HG02943 (cell line): Measurements from ENCODE around the gene RERE.

Experiments
- ATAC-seq: cut with Tn5 transposase; IDR thresholded peaks from one replicate; pipeline ENCODE4 v1.9.1; 2021; ENCODE audit warnings: mild to moderate bottlenecking, low read depth, moderate library complexity; ENCODE audit not compliant: unreplicated experiment

The RERE gene

DNA sequence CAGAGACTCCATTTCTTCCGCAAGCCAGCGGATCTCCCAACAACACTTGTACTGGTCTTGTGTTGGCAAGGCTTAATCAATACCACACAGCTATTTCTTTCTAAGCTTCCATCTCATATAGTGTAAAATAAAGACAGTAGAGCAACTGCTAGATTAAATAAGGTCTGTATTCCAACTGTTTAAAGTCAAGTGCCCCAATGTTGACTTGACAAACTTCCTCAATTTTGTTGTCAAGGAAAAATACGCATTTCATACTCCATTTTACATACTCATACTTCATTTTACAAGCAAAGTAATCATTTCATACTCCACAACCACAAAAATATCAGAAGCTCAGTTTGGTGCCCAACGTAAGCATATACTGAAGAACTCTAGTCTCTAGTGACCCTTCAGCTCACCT, 143.0 kb downstream of the RERE start:
- ATAC-seq: no peak

DNA sequence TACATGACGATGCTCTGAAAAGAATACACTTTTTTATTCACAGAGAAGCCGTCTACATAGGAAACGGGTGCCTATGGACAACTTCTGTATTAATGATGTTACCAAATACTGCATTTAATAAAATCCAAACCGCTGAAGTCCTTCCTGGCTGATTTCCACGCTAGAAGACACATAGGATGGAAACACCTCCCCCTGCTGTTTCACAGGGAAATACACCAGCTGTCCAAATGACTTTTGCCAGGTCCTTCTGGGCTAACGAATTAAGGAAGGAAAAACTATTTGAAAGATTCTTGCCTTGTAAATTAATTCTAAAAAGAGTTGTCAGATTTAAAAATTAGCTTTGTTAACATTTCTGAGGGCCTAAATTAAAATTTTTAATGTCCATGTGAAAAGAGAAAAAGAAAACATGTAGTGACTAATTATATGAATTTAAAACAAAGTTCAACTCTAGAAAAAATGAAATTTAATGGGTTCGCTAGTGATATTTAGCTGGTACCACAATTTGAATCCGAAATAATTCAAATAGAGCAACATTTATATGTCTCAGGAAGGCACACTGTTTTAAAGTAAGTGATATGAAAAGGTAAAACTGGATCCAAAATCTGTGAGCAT, 146.0 kb downstream of the RERE start:
- ATAC-seq: no peak

GRCh38 chr1:8670371-8670818, 147.0 kb downstream of the RERE start:
- ATAC-seq: no peak

- ATAC-seq: no peak
Observed at GRCh38 chr1:8669606-8670335, 147.7 kb downstream of the RERE start.

DNA sequence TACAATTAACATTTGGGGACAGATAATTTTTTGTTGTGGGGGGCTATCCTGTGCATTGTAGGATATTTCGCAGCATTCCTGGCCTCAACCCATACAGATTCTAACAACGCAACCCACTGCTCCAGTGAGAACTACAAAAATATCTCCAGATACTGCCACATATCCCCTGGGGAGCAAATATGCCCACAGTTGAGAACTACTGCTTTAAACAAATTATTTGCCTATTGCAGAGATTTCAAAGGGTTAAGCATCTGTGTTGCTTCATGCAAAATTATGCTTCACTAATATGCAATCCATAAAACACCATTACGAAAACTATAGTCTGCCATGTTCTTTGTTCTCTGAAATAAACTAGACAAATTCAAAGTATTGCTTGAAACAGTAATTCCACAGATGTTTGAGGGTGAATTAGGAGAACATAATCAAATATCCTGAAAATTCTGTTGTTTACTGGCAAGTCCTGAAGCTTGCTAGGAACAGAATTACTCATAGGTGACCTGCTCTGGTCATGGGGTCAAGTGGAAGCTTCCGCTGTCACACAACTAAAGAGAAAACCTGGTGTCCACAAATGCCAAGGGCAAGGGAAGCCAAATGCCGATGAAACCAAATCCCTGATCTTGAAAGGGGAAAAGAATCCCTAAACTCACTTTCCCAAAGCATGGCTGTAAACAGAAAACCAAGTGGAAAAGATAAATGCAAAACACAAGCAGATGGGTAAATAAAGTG, 149.4 kb downstream of the RERE start:
- no peak for ATAC-seq

DNA sequence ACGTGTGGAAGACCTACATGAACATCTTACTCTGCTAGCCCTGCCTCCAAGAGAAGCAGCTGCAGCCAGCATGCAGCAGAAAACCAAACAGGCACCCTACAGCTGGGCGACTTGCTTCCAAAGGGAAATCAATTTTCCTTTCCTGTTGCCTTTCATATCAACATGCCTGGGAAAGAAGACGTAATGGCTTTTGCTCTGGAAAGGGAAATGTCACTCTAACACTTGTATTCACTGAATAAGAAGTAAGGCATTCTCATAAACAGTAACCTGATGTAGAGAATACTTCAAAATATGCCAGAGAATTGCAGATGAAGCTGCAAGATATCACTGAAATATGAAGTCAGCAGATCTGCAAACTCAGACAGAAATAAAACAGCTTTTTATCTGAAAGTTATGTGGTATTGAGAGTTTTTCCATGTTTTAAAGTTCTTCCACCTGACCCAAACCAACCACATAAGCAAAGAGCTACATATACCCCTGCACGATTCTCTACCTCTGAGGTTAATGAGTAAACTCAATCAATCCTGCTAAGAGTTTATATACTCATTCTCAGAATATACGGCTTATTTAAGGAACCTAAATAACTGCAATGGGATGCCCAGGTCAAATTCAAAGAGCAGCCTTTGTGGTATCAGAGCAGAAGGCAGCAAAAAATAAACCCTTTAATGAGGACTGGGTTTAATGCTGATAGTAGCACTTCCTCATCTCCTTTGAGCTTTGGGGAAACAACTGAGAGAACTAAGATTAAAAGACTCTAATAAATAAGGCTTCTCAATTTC, 150.9 kb downstream of the RERE start:
- no peak for ATAC-seq

DNA sequence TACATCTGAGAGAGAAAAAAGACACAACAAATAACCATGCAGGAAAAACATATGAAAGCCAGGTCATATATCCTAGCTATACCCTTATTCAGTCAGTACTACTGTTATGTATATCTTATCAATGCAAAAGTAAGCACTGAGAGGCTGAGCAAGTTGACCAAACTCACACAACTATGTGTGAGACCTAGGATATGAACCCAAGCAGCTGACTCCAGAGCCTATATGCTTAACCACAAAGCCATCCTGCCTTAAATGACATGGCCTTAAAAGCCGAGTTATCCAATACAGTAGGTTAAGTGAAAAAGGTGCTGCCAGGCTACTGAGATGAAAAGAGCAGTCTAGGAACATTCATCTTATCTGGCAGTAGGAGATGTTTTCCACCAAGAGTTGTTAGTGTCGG, 151.6 kb downstream of the RERE start:
- no peak for ATAC-seq

- no peak for ATAC-seq
Observed at GRCh38 chr1:8664887-8665286, 152.6 kb downstream of the RERE start.

DNA sequence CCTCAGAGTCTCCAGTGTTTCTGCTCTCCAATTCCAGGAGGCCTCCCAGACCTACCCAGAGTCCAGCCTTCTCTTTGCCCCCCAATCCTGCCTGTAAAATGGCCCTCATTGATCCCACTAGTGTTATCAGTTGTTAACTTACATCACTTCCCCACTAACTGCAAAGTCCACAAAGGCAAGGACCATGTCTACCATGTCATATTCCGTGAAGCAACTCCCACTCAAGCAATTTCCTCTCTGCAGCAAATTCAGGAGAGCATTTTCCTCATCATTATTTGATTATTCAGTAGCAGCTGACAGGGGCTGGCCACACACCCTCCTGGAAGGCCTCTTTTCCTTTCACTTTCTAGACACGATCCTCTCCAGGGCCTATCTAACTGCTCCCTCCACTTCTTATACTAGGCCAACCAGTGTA, 153.5 kb downstream of the RERE start:
- no peak for ATAC-seq

DNA sequence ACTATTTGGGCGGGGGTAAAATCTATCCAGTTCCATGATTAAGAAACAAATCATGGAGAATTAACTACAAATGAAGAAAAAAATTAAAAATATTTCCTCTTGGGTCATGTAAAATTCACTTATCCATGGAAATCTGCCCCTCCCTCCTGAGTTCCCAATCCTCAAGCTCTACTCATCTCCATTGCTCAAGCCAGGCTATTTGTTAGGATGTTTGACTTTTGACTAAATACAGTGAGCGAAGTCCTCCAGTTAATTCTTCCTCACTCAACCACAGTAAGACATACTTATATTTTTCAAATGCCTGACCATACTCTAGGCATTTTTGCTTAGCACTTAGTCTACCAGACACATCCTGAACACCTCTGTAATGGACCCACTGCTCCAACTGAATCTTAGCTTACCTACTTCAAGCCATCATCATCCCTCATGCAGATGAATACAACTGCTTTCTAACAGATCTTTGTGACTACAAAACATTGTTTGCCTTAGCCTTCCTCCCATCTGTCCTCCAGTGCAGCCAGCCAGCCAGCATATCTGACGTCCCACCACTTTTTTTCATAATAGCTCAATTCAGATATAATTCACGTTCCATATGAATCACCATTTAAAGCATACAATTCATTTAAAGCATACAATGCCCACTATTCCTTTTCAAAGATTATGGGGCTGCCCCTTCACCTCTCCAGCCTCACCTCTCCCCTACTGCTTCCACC, 154.2 kb downstream of the RERE start:
- ATAC-seq: no peak

GRCh38 chr1:8662380-8663072, 154.9 kb downstream of the RERE start:
- ATAC-seq: no peak

DNA sequence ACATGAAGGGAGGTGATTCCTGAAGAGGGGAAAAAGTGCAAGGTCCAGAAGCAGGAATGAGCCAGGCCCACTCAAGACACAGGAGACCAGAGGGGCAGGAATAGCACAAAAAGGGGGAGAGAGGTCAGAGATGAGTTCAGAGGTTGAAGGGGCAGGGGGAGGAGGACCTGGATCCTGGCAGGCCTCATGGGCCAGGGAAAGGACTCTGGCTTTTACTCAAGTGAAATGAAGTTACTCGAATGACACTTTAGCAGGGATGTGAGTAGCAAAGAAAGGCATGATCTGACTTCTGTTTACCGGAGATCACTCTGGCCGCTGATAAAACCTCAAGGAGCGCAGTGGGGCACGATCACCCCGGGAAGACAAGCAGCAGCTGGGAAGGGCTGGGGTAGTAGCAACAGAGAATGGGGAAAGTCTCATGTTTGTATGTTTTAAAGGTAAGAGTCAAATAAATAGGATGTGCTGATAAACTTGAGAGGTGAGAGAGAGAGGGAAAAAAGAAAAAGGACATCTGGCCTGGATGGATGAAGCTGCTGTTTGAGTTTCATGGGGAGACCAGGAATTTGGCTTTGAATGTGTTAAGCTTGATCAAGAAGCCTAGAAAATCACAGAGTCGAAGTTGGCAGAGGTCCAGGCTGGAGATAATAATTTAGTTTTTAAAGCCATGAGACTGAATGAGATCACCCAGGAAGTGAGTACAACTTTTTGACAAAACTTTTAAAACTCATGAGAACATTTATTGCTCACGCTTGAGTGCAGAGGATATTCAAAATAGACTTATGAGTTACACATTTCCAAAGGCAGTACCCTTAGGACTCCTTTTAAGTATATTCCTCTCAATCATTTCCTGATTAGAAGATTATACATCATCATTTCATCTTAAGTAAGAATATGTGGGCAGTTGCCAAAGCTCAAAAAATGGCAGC, 156.0 kb downstream of the RERE start:
- no peak for ATAC-seq

DNA sequence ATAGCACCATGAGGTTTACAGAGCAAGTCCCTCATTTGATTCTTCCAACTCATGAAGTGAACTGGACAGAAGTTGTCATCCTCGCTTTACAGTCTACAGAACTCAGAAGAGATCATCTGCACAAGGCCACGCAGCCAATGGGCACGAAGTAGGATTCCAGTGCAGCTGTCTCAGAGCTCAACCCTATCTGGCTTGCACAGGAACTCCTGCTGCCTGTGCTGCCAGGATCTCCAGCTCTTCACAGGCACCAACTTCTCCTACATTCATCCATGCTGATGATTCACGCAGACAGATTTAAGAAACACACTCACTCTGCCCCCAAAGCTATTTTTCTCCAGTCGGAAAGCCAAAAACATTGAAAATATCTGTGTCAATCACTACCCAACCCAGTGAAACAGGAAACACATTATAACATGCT, 157.0 kb downstream of the RERE start:
- no peak for ATAC-seq

GRCh38 chr1:8659593-8659992, 157.8 kb downstream of the RERE start:
- no peak for ATAC-seq

GRCh38 chr1:8653878-8654277, 163.6 kb downstream of the RERE start:
- no peak for ATAC-seq

- no peak for ATAC-seq
Observed at GRCh38 chr1:8652467-8653046, 164.9 kb downstream of the RERE start.

- no peak for ATAC-seq
Observed at GRCh38 chr1:8651962-8652361, 165.5 kb downstream of the RERE start.

DNA sequence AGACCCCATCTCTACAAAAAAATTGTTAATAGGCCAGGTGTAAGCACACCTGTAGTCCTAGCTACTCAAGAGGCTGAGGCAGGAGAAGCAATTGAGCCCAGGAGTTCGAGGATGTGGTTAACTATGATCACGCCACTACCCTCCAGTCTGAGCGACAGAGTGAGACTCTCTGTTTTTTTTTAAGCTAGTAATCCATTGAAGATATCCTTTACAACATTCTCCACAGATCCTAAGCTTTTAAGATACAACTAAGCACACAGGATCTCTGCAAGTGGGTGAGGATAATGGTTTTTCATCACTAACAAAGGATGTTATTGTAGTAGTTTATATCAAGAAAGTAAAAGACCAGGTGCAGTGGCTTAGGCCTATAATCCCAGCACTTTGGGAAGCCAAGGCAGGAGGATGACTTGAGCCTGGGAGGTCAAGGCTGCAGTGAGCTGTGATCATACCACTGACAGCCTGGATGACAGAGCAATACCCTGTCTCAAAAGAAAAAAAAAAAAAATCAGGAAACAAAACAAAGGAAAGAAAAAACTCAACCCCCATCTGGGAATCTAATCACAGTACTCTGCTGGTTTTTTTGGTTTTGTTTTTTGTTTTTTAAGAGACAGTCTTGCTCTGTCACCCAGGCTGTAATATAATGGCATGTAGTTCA, 166.1 kb downstream of the RERE start:
- ATAC-seq: no peak
